Measurements from ENCODE around the gene OR10W1.

OR10W1 gene

GRCh38 chr11:58268142-58268541, at the start of gene OR10W1:
Gene OR10W1, minus strand, starts transcription at chr11:58268260. Its CDS starts 402 bp downstream, at chr11:58267858.
- Histone ChIP-seq H3F3A (ENCODE audit: insufficient read depth) (no peaks in the 10 kb centered on the region), H3K9me3 (ENCODE audit: insufficient read depth, low read length) (no peaks in the 10 kb centered on the region), H3K79me2 (ENCODE audit: insufficient read depth, low read length) (no peaks in the 10 kb centered on the region), H2AFZ (ENCODE audit: low read depth, low read length, severe bottlenecking) (no peak within 1 kb of the TSS), H3K4me2 (ENCODE audit: low read depth, low read length, poor library complexity, severe bottlenecking) (no peak within 1 kb of the TSS), H3K9me2 (replicated peaks; ENCODE audit: insufficient read depth, low read length) (0 out of 2 replicates have a peak, but pooled peaks cover 3% of the 10 kb centered on the region), H3K9ac (ENCODE audit: low read length) (no peak within 1 kb of the TSS), H3K4me3 (ENCODE audit: insufficient read depth, low read length, poor library complexity, severe bottlenecking) (no peak within 1 kb of the TSS), H4K20me1 (ENCODE audit: low read depth, low read length) (no peaks in the 10 kb centered on the region), H3K27me3 (ENCODE audit: low read length) (no peaks in the 10 kb centered on the region), H3K27ac (ENCODE audit: low read depth, low read length) (no peak within 1 kb of the TSS), H3K36me3 (ENCODE audit: low read length) (no peaks in the 10 kb centered on the region)
- TF ChIP-seq EZH2phosphoT487 (conservative IDR thresholded peaks at IDR 0.05; ENCODE audit: low read length), result no peak
- no peak for TF ChIP-seq CTCF (IDR thresholded peaks at IDR 0.05; ENCODE audit: insufficient read depth, low read length, poor library complexity, severe bottlenecking)

GRCh38 chr11:58316142-58316541, 48.1 kb upstream of the OR10W1 start:
- Histone ChIP-seq H3K9me3 (ENCODE audit: insufficient read depth, low read length) (no peaks in the 10 kb centered on the region), H3K36me3 (ENCODE audit: low read length) (no peaks in the 10 kb centered on the region), H3F3A (ENCODE audit: insufficient read depth) (no peaks in the 10 kb centered on the region), H3K4me3 (ENCODE audit: insufficient read depth, low read length, poor library complexity, severe bottlenecking) (no peak overlapping the region), H3K9ac (ENCODE audit: low read length) (no peak overlapping the region), H3K27ac (ENCODE audit: low read depth, low read length) (no peak overlapping the region), H3K27me3 (ENCODE audit: low read length) (no peaks in the 10 kb centered on the region), H3K79me2 (ENCODE audit: insufficient read depth, low read length) (no peaks in the 10 kb centered on the region), H4K20me1 (ENCODE audit: low read depth, low read length) (no peaks in the 10 kb centered on the region), H2AFZ (ENCODE audit: low read depth, low read length, severe bottlenecking) (no peak overlapping the region), H3K4me2 (ENCODE audit: low read depth, low read length, poor library complexity, severe bottlenecking) (no peak overlapping the region), H3K9me2 (replicated peaks; ENCODE audit: insufficient read depth, low read length) (no peaks in the 10 kb centered on the region)
- TF ChIP-seq EZH2phosphoT487 (conservative IDR thresholded peaks at IDR 0.05; ENCODE audit: low read length) (no peak), CTCF (IDR thresholded peaks at IDR 0.05; ENCODE audit: insufficient read depth, low read length, poor library complexity, severe bottlenecking) (no peak)

GRCh38 chr11:58301576-58301975, 33.5 kb upstream of the OR10W1 start:
- Histone ChIP-seq H3K27me3 (ENCODE audit: low read length) (no peaks in the 10 kb centered on the region), H3K79me2 (ENCODE audit: insufficient read depth, low read length) (no peaks in the 10 kb centered on the region), H4K20me1 (ENCODE audit: low read depth, low read length) (no peaks in the 10 kb centered on the region), H3K4me3 (ENCODE audit: insufficient read depth, low read length, poor library complexity, severe bottlenecking) (no peak overlapping the region), H3K9ac (ENCODE audit: low read length) (no peak overlapping the region), H3K27ac (ENCODE audit: low read depth, low read length) (no peak overlapping the region), H2AFZ (ENCODE audit: low read depth, low read length, severe bottlenecking) (no peak overlapping the region), H3K9me3 (ENCODE audit: insufficient read depth, low read length) (no peaks in the 10 kb centered on the region), H3K9me2 (replicated peaks; ENCODE audit: insufficient read depth, low read length) (no peaks in the 10 kb centered on the region), H3K36me3 (ENCODE audit: low read length) (no peaks in the 10 kb centered on the region), H3K4me2 (ENCODE audit: low read depth, low read length, poor library complexity, severe bottlenecking) (no peak overlapping the region), H3F3A (ENCODE audit: insufficient read depth) (no peaks in the 10 kb centered on the region)
- TF ChIP-seq CTCF (IDR thresholded peaks at IDR 0.05; ENCODE audit: insufficient read depth, low read length, poor library complexity, severe bottlenecking) (no peak), EZH2phosphoT487 (conservative IDR thresholded peaks at IDR 0.05; ENCODE audit: low read length) (no peak)
